ENCODE measurements around the gene ABCA12.

DNA sequence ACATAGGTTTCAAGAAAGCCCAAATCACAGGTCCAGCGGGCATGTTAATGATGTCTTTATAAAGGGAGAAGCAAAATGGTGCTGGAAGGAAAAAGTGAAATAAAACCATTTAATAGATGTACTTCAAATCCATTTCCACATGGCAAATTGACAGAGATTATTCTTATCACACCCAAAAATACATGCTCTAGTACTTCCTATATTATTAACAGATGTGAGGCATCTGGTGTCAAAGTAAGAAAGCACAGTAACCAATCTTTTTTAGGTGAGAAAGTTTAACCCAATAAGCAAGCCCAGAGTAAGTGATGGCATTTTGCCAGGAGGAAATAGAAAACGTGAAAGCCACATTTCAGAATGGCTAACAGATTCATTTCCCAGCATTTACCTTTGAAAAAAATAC is 128.0 kb downstream of the ABCA12 start:
- TF ChIP-seq, protein P1, sequence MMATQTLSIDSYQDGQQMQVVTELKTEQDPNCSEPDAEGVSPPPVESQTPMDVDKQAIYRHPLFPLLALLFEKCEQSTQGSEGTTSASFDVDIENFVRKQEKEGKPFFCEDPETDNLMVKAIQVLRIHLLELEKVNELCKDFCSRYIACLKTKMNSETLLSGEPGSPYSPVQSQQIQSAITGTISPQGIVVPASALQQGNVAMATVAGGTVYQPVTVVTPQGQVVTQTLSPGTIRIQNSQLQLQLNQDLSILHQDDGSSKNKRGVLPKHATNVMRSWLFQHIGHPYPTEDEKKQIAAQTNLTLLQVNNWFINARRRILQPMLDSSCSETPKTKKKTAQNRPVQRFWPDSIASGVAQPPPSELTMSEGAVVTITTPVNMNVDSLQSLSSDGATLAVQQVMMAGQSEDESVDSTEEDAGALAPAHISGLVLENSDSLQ (IDR thresholded peaks at IDR 0.05), result no peak
- no peak for TF ChIP-seq L3MBTL2 (conservative IDR thresholded peaks at IDR 0.05)
- TF ChIP-seq ELF4 (IDR thresholded peaks at IDR 0.05), result no peak
- no peak for TF ChIP-seq BHLHE40 (IDR thresholded peaks at IDR 0.05; ENCODE audit: borderline replicate concordance)

Data from HEK293T (cell line).